ENCODE results near the gene MCM10.
"Not testable (repeated sequence)": the region's sequence is repeated elsewhere in the genome, so short reads cannot be mapped to it uniquely, and the experiment has no call there.

The MCM10 gene

DNA sequence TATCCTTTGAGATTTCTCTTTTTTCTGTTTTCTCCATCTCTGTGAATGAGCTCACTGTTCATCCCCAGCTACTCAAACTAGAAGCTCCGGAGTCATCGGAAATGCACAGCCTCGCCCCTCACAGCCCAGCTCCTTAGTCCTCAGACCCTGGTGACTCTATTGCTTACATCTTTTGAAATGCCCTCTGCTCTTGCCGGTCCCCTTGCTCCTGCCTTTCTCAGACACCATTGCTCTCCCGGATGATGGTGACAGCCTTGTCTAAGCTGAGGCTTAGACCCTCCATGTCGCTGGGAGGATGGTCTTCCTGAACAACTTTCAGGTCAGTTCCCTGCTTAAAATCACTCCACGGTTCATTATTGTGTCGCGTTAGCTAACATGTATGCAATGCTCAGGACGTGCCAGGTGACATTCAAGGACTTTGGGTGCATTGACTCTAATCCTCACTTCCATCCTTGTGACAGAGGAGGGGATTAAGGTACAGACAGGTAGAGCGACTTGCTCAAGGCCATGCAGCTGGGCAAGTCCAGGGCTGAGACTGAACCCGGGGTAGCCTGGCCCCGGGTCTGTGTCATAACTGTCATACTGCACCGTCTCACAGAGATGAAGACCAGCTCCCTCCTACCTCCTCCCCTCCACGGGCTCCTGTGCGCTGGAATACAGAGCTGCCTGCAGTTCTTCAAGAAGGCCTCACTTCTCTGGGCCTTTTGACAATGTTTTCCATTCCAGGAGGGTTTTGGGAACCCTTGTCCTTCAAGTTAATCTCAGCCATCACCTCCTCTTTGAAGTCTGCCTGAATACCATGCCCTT is 77.1 kb downstream of the MCM10 start:
- TF ChIP-seq EZH2phosphoT487 (IDR thresholded peaks at IDR 0.05; ENCODE audit: low read depth) (no peak), CTCF (IDR thresholded peaks at IDR 0.05; ENCODE audit: low read depth, low read length) (no peak)
- Histone ChIP-seq H3K36me3 (replicated peaks; ENCODE audit: low read depth, low read length) (no peaks in the 10 kb centered on the region), H3K9ac (ENCODE audit: low read length) (no peak overlapping the region), H3K27ac (ENCODE audit: low read length) (no peak overlapping the region), H3K4me2 (ENCODE audit: low read length) (no peak overlapping the region), H4K20me1 (ENCODE audit: insufficient read depth, low read length) (no peaks in the 10 kb centered on the region), H2AFZ (ENCODE audit: low read depth, low read length) (no peak overlapping the region), H3K79me2 (ENCODE audit: low read length) (no peaks in the 10 kb centered on the region), H3K4me1 (ENCODE audit: low read length) (no peaks in the 10 kb centered on the region), H3K27me3 (ENCODE audit: low read depth, low read length) (no peaks in the 10 kb centered on the region), H3K9me3 (ENCODE audit: insufficient read depth, low read length) (no peaks in the 10 kb centered on the region), H3K4me3 (ENCODE audit: low read length) (no peak overlapping the region)

DNA sequence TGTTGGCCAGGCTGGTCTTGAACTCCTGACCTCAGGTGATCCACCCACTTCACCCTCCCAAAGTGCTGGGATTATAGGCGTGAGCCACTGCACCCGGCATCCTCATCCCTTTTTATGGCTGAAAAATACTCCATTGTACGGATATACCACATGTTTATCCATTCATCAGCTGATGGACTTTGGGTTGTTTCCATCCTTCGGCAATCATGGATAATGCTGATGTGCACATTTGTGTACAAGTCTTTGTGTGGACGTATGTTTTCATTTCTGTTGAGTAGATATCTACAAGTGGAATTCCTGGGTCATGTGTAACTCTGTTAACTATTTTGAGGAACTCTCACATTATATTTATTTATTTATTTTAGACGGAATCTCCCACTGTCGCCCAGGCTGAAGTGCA is 78.6 kb downstream of the MCM10 start:
- H3K9me3 ChIP-seq (ENCODE audit: insufficient read depth, low read length): no peaks in the 10 kb centered on the region
- no peaks in the 10 kb centered on the region for H4K20me1 ChIP-seq (ENCODE audit: insufficient read depth, low read length)
- no peaks in the 10 kb centered on the region for H3K4me1 ChIP-seq (ENCODE audit: low read length)
- TF ChIP-seq EZH2phosphoT487 (IDR thresholded peaks at IDR 0.05; ENCODE audit: low read depth) (no peak), CTCF (IDR thresholded peaks at IDR 0.05; ENCODE audit: low read depth, low read length) (no peak)
- no peaks in the 10 kb centered on the region for H3K36me3 ChIP-seq (replicated peaks; ENCODE audit: low read depth, low read length)
- H3K79me2 ChIP-seq (ENCODE audit: low read length): no peaks in the 10 kb centered on the region
- H3K27ac ChIP-seq (ENCODE audit: low read length): no peak overlapping the region
- no peaks in the 10 kb centered on the region for H3K27me3 ChIP-seq (ENCODE audit: low read depth, low read length)
- H3K4me2 ChIP-seq (ENCODE audit: low read length): no peak overlapping the region
- no peak overlapping the region for H3K9ac ChIP-seq (ENCODE audit: low read length)
- H3K4me3 ChIP-seq (ENCODE audit: low read length): no peak overlapping the region
- no peak overlapping the region for H2AFZ ChIP-seq (ENCODE audit: low read depth, low read length)

DNA sequence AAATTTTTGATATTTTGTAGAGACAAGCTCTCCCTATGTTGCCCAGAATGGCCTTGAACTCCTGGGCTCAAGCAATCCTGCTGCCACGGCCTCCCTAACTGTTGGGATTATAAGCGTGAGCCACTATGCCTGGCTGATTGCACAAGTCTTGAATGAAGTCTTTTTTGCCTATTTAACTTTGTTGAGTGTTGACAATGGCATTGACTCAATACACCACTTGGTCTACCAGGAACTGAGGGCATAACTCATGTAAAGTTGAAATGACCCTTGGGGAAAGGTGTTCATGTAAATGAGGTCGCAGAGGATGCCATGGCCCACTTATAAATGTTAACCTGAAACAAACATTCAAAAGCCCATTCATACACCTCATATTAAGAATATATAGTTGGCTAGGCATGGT is 80.3 kb downstream of the MCM10 start:
- no peaks in the 10 kb centered on the region for H3K4me1 ChIP-seq (ENCODE audit: low read length)
- H3K4me3 ChIP-seq (ENCODE audit: low read length): no peak overlapping the region
- no peak overlapping the region for H3K27ac ChIP-seq (ENCODE audit: low read length)
- no peak overlapping the region for H3K9ac ChIP-seq (ENCODE audit: low read length)
- no peaks in the 10 kb centered on the region for H3K27me3 ChIP-seq (ENCODE audit: low read depth, low read length)
- no peak overlapping the region for H2AFZ ChIP-seq (ENCODE audit: low read depth, low read length)
- H3K4me2 ChIP-seq (ENCODE audit: low read length): no peak overlapping the region
- no peaks in the 10 kb centered on the region for H3K36me3 ChIP-seq (replicated peaks; ENCODE audit: low read depth, low read length)
- TF ChIP-seq CTCF (IDR thresholded peaks at IDR 0.05; ENCODE audit: low read depth, low read length) (no peak), EZH2phosphoT487 (IDR thresholded peaks at IDR 0.05; ENCODE audit: low read depth) (no peak)
- H3K79me2 ChIP-seq (ENCODE audit: low read length): no peaks in the 10 kb centered on the region
- no peaks in the 10 kb centered on the region for H4K20me1 ChIP-seq (ENCODE audit: insufficient read depth, low read length)
- no peaks in the 10 kb centered on the region for H3K9me3 ChIP-seq (ENCODE audit: insufficient read depth, low read length)

DNA sequence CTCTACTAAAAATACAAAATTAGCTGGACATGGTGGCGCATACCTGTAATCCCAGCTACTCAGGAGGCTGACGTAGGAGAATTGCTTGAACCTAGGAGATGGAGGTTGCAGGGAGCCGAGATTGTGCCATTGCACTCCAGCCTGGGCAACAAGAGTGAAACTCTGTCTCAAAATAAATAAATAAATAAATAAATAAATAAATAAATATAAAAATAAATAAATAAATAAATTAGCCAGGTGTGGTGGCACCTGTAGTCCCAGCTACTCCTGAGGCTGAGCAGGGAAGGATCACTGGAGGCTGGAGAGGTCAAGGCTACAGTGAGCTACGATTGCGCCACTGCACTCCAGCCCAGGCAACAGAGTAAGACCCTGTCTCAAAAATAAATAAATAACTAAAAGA is 80.9 kb downstream of the MCM10 start:
- not testable (repeated sequence) for H3K4me3 ChIP-seq (ENCODE audit: low read length); H4K20me1 ChIP-seq (ENCODE audit: insufficient read depth, low read length); H2AFZ ChIP-seq (ENCODE audit: low read depth, low read length); H3K4me1 ChIP-seq (ENCODE audit: low read length); H3K9me3 ChIP-seq (ENCODE audit: insufficient read depth, low read length); H3K36me3 ChIP-seq (replicated peaks; ENCODE audit: low read depth, low read length); H3K27ac ChIP-seq (ENCODE audit: low read length); H3K9ac ChIP-seq (ENCODE audit: low read length); H3K4me2 ChIP-seq (ENCODE audit: low read length); H3K27me3 ChIP-seq (ENCODE audit: low read depth, low read length); H3K79me2 ChIP-seq (ENCODE audit: low read length)
